GM19043 (cell line): ENCODE measurements around the gene EDIL3.

Source experiments
- ATAC-seq: cut with Tn5 transposase; IDR thresholded peaks from one replicate; pipeline ENCODE4 v1.9.1; 2021; ENCODE audit warnings: low read depth; ENCODE audit not compliant: unreplicated experiment

Gene EDIL3

GRCh38 chr5:83921666-83922193 is 462.9 kb downstream of the EDIL3 start:
- ATAC-seq, result no peak

GRCh38 chr5:83919071-83920041 is 465.3 kb downstream of the EDIL3 start:
- no peak for ATAC-seq

- no peak for ATAC-seq
Measured at GRCh38 chr5:83917261-83917908, 467.3 kb downstream of the EDIL3 start.

GRCh38 chr5:83914662-83915418 is 469.8 kb downstream of the EDIL3 start:
- ATAC-seq, result no peak

GRCh38 chr5:83914199-83914598 is 470.5 kb downstream of the EDIL3 start:
- no peak for ATAC-seq

- no peak for ATAC-seq
Measured at GRCh38 chr5:83913593-83913992, 471.1 kb downstream of the EDIL3 start.

- ATAC-seq, result no peak
Measured at GRCh38 chr5:83911367-83911919, 473.2 kb downstream of the EDIL3 start.

- no peak for ATAC-seq
Measured at GRCh38 chr5:83900306-83900705, 484.4 kb downstream of the EDIL3 start.

GRCh38 chr5:83899326-83899970 is 485.2 kb downstream of the EDIL3 start:
- no peak for ATAC-seq

GRCh38 chr5:83895860-83896259 is 488.8 kb downstream of the EDIL3 start:
- ATAC-seq, result no peak

GRCh38 chr5:83891261-83891660 is 493.4 kb downstream of the EDIL3 start:
- no peak for ATAC-seq
